ENCODE measurements around the gene GBP4.

Gene GBP4

GRCh38 chr1:89170170-89171066 is 28.3 kb downstream of the GBP4 start:
- no peak for DNase-seq (ENCODE audit: low spot score)

- DNase-seq (ENCODE audit: low spot score): no peak
Observed at GRCh38 chr1:89169166-89169565, 29.6 kb downstream of the GBP4 start.

GRCh38 chr1:89167590-89168230 is 31.0 kb downstream of the GBP4 start:
- DNase-seq (ENCODE audit: low spot score): no peak

GRCh38 chr1:89166705-89167104 is 32.0 kb downstream of the GBP4 start:
- no peak for DNase-seq (ENCODE audit: low spot score)

- DNase-seq (ENCODE audit: low spot score): no peak
Observed at GRCh38 chr1:89165811-89166210, 32.9 kb downstream of the GBP4 start.

GRCh38 chr1:89151047-89151446 is 47.7 kb downstream of the GBP4 start:
- no peak for DNase-seq (ENCODE audit: low spot score)

- no peak for DNase-seq (ENCODE audit: low spot score)
Observed at GRCh38 chr1:89149976-89150375, 48.8 kb downstream of the GBP4 start.

- no peak for DNase-seq (ENCODE audit: low spot score)
Observed at GRCh38 chr1:89149229-89149628, 49.5 kb downstream of the GBP4 start.

- no peak for DNase-seq (ENCODE audit: low spot score)
Observed at GRCh38 chr1:89147678-89148658, 50.8 kb downstream of the GBP4 start.

- no peak for DNase-seq (ENCODE audit: low spot score)
Observed at GRCh38 chr1:89146721-89147120, 52.0 kb downstream of the GBP4 start.

- no peak for DNase-seq (ENCODE audit: low spot score)
Observed at GRCh38 chr1:89143484-89143883, 55.3 kb downstream of the GBP4 start.

GRCh38 chr1:89142160-89142559 is 56.6 kb downstream of the GBP4 start:
- no peak for DNase-seq (ENCODE audit: low spot score)

GRCh38 chr1:89133747-89134146 is 65.0 kb downstream of the GBP4 start:
- no peak for DNase-seq (ENCODE audit: low spot score)
